Measurements from ENCODE around the gene TTLL4.
"Not testable (repeated sequence)": the region's sequence is repeated elsewhere in the genome, so short reads cannot be mapped to it uniquely, and the experiment has no call there.

The TTLL4 gene

DNA sequence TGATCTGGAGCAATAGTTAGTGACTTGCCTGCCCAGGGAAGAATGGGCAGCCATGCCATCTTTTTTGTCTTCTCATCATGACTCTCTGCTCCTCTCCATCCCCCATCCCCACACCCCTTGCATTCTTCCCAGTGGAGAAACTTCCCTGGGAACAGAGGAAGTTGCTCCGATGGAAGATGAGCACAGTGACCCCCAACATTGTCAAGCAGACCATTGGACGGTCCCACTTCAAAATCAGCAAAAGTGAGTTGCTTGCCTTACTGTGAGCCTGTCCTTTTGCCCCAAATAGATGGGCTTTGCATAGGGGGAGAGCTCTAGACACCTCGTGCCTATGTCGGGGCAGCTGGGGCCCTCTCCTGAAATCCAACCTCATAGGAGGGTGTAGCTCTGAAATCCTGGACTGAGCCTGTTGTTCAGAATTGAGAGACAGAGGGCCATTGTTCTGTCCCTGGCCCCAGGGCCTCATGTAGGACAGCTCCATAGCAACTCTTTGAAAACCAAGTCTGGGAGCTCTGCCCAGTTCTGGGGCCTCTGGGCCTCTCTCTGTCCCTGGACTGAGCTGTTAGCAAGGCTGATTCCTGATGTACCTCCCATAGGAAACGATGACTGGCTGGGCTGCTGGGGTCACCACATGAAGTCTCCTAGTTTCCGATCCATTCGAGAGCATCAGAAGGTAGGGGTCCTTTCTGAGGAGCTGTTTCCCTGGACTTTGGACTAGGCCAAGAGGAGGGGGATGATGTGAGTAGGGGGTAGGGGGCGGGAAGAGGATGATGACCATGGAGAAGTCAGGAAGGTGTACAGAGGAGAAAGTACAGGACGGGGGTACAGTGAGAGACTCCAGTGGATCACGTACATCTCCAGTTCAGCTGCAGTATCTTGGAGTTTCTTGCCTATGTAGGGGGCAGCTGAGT, 35.2 kb downstream of the TTLL4 start:
- no peak for DNase-seq

DNA sequence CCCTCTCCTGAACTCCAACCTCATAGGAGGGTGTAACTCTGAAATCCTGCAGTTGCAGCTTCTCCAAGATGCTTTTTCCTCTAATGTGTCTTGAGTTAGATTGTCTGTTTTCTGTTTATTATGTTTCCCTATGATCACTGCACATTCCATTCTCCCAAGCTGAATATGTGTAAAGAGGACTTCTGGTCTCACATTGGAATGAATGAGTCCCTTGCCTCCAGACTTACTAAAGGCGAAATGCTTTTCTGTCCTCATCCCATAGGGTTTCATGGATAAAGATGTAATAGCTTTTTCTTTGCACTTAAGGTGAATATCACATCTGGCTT, 35.8 kb downstream of the TTLL4 start:
- DNase-seq, result no peak

DNA sequence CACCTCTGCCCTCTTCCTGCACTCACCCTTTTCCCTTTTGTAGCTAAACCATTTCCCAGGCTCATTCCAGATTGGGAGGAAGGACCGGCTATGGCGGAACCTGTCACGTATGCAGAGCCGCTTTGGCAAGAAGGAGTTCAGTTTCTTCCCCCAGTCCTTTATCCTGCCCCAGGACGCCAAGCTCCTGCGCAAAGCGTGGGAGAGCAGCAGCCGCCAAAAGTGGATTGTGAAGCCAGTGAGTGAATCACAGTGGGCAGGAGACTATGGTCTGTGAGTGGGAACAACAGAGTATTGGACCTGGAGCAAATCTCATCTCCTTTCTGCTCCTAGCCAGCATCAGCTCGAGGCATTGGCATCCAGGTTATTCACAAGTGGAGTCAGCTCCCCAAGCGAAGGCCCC, 36.3 kb downstream of the TTLL4 start:
- DNase-seq, result no peak

DNA sequence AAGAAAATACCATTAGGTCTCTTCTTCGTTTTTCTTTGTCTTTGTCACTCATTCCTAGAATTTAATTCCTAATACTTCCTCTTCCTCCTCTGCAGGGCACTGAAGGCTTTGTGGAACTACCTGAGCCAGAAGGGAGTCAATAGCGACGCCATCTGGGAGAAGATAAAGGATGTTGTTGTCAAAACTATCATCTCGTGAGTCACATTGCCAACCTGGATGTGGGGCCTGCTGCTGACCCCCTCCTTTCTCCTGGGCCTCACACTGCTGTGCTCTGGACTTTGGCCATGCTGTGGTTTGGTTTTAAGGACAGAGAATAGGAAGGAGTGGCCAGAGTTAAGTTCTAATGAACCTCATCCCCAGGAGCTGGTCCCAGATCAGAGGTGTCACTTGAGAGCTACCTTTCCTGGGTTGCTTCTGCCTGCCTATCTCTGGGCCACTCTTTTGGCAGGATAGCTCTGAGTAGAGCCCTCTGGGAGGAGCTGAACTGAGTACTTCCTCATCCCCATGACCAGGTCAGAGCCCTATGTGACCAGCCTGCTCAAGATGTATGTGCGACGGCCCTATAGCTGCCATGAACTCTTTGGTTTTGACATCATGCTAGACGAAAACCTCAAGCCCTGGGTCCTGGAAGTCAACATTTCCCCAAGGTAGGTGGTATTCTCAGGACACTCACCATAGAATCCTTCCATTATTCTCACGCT, 38.3 kb downstream of the TTLL4 start:
- DNase-seq, result no peak

DNA sequence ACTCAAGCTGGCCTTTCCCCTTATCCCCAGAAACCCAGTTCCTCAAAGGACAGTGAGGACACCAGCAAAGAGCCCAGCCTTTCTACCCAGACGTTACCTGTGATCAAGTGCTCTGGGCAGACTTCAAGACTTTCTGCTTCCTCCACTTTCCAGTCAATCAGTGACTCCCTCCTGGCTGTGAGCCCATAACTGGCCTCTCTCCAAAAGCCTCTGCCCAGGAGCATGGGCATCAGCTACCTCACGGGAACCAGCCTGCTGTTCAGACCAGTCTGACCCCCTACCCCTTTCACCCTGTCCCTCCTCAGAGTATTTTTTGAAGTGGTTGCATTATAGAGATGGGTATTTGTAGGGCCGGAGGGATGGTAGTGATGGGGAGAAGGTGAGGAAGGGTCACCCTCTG, 43.6 kb downstream of the TTLL4 start:
- no peak for DNase-seq

DNA sequence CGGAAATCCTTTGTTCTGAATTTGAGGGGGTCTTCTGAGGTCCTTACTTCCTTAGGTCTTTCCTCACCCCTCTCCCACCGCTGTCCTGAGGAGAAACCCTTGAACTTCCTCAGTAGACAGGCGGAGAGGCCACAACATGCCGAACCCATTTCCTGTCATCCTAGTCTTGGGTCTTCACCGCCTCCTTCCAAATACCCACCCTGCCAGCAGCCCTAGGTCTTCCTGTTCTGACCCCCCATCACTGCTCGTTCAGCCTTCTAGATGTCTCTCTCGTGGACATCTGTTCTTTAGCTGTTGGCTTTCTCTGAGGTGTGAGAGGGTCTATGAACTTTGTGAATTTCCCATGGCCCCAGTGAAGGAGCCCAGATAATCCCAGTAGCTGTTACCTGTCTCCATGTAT, 44.1 kb downstream of the TTLL4 start:
- DNase-seq, result no peak

DNA sequence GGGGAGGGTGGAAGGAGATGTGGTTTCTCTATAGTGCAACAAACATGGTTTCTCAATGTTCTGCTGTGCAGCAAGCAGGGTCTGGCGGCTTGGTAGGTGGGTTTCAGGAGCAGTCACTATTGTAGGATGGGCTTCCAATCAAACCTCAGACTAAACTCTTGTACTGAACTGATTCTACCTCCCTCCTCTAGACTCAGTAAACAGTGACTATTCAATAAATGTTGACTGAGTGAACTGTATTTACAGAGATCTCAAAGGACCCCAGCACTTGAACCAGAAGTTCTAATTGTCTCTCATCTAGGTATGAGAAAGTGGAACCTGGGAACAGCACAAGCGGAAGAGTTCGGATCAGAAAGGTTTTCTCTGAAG, 44.5 kb downstream of the TTLL4 start:
- DNase-seq, result no peak

DNA sequence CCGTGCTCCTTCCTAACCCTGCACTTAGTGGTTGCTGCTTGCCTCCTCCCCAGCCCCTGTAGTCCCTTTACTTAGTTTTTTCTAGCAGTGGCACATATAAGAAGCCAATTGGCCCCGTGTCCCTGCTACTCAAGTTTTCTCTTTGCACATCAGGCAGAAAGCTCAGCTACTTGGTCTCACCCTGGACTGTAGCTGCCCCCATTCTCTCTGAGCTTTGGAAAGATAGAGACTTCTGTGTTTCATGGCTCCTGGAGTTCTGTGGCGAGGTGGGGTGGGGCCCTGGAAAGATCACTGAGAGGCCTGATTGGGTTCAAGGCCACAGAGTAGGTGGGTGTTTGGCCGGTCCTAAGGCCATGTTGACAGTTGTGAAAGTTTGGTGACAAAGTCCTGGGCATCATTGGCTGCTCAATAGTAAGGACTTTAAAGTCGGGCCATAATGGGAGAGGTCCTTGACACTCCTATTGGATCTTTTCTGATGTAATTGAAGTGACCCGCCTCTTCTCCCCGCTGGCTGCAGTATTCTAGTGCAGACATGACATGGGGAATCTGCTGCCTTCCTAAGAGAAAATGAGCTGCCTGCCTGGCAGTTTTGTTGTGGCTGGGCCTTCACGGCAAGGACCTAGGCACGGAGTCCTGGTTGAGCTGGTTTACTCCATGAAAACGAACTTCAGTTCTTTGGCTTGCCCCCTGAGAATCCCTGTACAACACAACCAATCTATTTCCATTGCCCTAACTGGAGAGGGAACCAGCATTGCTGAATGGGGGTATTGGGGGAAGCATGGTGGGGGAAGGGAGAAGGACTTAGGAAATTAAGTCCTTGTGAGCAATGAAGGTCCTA, 45.2 kb downstream of the TTLL4 start:
- no peak for DNase-seq

DNA sequence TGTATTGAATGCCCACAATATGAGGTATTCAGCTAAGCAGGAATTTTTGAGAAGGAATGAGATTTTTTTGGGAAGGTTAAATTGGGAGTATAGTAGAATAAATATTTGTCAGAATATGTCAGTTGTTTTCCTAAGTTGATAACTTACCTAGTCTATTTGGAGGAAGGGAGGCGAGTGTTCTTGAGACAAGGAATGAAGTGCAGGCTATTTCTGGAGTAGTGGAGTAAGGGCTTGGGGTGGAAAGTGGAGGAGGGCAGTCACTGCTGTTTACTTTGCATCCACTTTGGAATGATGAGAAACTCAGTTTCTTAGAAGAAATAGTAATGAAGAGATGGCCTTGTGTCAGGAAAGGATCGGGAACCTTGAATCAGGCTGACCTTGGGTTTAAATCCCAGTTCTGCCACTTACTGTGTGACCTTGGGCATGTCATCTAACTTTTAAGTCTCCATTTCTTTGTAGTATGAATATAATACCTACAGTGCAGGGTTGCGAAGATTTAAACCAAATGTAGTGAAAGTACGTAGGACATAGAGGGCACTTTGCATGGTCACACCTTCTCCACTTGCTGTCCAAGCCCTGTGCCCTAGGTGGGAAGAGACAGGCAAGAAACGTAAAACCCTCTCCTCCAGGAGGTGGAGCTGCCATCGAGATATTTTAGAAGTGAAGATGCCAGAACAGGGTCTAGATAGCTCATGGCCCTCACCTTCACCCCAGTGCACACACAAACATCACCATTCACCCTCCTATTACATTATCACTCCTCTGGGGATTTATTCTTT, 46.2 kb downstream of the TTLL4 start:
- no peak for DNase-seq

DNA sequence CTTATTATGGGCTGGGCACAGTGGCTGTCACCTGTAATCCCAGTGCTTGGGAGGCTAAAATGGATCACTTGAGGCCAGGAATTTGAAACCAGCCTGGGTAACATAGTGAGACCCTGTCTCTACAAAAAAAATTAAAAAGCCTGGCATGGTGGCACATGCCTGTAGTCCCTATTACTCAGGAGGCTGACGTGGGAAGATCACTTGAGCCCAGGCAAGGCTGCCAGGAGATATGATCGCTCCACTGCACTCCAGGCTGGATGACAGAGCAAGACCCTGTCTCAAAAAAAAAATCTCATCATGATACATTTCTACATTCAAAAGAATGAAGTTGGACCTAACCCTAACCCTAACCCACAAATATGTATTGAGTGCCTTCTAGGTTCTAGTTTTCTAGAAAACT, 51.2 kb downstream of the TTLL4 start:
- DNase-seq, result no peak

DNA sequence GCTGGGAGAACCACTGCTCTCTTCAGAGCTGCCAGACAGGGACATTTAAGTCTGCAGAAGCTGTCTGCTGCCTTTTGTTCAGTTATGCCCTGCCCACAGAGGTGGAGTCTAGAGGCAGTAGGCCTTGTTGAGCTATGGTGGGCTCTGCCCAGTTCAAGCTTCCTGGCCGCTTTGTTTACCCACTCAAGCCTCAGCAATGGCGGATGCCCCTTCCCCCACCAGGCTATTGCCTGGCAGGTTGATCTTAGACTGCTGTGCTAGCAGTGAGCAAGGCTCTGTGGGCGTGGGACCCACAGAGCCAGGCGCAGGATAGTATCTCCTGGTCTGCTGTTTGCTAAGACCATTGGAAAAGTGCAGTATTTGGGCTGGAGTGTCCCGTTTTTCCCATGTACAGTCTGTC, 62.1 kb downstream of the TTLL4 start:
- DNase-seq, result not testable (repeated sequence)

DNA sequence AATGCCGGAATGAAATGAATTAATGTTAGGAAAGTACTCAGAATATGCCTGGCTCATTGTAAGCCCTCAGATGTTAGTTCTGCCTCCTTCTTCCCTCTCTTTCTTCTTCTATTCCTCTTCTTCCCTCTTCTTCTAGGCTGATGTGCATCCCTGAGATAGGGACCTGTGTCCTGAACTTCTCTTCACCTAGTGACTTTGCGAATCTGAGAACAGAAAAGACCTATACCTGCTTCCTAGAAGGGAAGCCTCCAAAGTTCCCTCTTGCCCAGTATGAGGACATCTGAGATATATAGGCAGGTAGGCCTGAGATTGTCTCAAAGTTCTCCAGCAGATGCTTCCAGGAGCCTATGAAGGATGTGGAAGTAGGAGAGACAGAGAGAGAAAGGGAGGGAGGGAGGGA, 63.2 kb downstream of the TTLL4 start:
- DNase-seq, result no peak

DNA sequence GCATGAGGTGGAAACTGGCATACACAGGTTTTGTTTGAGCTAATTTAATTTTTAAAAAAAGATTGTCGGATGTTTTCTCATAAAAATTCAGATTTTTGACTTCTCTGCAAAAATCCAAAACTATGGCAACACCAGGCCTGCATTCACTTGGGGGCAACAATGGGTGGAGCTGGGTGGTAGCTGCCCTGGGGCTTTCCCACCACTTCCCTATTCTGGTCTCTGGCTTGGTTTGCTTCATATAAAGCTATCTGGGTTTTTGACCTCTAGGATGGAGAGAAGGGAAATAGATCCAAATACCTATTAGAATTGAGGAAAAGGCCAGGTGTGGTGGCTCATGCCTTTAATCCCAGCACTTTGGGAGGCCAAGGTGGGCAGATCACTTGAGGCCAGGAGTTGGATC, 65.9 kb downstream of the TTLL4 start:
- no peak for DNase-seq

DNA sequence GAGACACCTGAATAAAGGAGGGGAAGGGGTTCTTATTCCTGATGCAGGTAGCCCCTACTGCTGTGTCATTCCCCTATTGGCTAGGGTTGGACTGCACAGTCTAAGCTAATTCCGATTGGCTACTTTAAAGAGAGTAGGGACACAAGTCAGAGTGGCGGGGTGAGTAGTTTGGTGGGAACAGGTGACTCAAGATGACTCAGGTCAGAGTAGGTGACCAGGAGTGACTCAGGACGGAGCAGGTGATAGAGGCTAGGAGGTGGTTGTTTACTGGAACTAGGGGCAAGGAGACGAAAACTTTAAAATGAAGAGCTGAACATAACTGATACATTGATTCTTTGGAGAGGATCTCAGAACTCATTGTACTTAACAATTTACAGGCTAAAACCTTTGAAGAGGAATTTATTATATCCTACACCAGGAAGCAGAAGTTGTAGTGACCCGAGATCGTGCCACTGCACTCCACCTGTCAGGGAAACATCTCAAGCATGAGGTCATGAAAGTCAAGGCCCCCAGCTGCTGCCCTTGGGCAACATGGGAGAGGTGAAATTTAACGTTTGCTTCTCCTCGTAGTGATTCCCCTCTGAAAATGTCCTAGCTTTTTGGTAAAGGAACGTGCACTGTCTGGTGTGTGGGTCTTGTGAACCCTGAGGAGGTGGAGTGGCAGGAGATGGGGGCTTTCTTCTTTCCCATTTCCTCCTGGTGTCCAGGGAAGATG, 66.8 kb downstream of the TTLL4 start:
- DNase-seq, result no peak

DNA sequence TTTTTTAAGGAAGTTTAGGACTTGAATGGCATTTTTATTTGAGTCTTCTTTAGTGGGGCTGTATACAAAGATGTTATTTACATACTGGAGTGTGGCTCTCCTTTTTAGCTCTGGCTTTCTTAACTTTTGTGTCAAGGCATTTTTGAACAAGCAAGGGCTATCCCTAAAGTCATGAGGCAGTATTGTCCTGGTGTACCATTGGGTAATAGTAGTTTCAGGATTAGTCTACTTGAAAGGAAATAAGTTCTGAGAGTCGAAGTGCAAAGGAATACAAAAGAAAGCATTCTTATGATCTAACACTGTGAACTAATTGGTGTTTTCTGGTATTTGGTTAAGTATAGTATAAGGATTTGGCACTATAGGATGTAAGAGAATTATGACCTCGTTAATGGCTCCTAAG, 69.4 kb downstream of the TTLL4 start:
- DNase-seq, result no peak

DNA sequence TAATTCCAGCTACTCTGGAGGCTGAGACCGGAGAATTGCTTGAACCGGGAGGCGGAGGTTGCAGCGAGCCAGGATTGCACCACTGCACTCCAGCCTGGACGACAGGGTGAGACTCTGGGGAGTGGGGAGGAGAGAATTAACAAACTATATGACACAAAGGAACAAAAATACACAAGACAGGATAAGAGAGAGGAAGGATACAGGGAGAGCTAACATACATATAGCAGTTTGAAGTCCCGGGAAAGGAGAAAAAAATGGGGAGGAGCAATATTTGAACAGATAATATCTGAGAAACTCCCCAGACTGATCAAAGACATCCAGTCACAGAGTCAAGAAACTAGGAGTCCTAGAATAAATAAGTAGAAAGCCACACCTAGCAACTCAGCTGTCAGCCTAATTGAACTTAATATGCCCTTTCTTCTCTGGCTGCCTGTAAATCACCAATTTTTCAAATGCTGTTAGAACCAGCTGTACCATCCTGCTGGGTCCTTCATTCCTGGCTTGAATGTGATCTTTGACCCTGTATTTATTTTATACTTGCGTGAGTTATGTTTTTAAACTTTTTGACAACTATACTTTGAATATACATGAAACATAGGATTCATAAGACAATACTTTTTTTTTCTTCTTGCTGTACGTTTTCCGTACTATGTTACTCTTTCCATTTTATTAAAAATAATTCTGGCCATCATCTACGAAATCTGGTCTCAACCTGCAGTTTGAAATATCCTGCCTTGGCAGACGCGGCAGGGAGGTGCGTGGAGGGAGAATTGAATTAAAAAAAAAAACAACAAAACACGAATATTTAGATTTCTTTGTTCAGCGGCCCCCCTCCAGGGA, 70.4 kb downstream of the TTLL4 start:
- DNase-seq, result no peak

DNA sequence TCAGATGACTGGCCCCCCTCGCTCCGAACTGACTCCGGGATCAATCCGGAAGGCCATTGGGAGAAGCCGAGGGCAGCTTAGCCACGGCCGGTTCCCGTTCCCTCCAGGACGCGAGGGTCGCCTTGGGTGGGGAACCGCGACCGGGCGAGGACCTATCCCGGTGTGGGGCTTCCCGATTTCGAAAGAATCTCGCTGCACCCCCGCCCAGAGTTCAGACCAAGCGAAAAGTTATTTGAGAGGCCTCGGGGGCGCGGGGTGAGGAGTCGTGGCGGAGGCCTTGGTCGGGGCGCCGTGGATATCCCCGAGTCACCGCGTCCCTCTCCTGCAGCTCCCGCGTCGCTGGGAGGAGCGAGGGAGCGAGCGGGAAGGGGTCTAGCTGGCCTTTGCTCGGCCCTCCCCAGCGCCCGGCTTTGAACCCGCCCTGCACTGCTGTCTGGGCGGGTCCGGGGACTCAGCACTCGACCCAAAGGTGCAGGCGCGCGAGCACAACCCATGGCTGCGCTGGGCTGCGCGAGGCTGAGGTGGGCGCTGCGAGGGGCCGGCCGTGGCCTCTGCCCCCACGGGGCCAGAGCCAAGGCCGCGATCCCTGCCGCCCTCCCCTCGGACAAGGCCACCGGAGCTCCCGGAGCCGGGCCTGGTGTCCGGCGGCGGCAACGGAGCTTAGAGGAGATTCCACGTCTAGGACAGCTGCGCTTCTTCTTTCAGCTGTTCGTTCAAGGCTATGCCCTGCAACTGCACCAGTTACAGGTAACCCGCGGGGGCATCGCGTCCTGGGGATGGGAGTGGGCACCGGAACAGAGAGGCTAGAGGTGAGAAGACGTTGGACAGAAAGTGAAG, 71.3 kb downstream of the TTLL4 start, which contains the start of gene CYP27A1:
TSS of gene CYP27A1 (plus strand) at position 457 of the 837 bp plus-strand sequence. CDS start at position 493, 36 bp downstream.
- no peak for DNase-seq

DNA sequence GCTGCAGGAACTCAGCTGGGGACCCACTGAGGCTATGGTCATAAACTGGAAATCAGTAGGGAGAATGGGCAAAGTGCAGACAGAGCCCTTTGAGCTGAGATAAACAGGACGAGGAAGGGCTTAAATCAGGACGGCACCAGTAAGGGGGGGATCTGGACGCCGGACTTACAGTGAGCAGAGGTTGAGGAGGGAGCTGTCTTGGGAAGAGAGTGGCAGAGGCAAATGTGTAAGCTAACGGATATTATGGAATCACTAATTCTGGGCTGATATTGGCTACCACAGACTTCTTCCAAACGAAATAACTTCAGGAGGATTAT, 71.9 kb downstream of the TTLL4 start:
- DNase-seq, result no peak

DNA sequence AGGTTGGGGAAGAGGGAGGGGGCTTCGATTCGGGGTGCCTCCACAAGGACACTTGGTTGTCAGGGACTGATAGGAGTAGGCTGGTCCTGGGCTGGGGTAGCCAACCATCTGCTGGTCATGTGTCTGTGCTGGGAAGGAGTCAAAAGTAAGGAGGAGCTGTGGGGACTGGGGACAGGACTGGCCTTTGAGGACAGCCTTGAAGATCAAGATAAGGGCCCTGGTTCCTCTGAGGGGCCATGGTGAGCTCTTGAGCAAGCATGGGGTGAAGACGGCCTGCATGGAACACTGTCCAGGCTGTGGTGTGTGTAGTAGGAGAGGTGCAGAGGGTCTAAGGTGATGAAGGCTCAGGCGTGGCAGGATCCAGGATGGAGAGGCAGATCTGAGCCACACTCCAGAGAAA, 73.1 kb downstream of the TTLL4 start:
- DNase-seq, result no peak

DNA sequence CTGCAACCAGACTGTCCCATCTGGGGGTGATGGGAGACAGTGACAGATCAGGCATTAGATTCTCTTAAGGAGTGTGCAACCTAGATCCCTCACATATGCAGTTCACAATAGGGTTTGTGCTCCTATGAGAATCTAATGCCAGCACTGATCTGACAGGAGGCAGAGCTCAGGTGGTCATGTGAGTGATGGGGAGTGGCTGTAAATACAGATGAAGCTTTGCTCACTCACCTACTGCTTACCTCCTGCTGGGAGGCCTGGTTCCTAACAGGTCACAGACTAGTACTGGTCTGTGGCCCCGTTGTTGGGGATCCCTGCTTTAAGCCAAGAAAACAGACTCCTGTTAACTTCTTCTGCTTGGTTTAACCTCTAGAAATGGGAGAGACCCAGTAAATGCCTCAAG, 74.5 kb downstream of the TTLL4 start:
- DNase-seq, result no peak

Data from NCI-H187 treated with DMSO at 0.1 percent for 48 hours (cell line).